Subcutaneous adipose tissue (tissue), 4 donors: Measurements from ENCODE around the gene CXXC1. TPM values are rescaled to one million over a fixed set of nuclear protein-coding genes. Genes with fewer than 3 reads are reported as not detected.

Experiments used
- CTCF ChIP-seq: fragments of 450-650 bp; IDR thresholded peaks from one replicate; pipeline ENCODE4 v1.5.1; 2016; ENCODE audit warnings: low read depth, mild to moderate bottlenecking, control low read depth, antibody characterized with exemption, moderate library complexity
- total RNA-seq, 4 donors: library from RNA; depleted of rRNA; stranded (reverse); fragments of >200 nt; gene quantifications; one replicate each; pipeline ENCODE4 v1.1.0, GENCODE V29; 2016

CXXC1 gene
- total RNA-seq, 4 donors from 2014 or later, result 33.6 to 85.9 (median 42.8) TPM

GRCh38 chr18:50306944-50307343, 19.5 kb upstream of the CXXC1 start:
- no peak for TF ChIP-seq CTCF

GRCh38 chr18:50301074-50301473, 13.6 kb upstream of the CXXC1 start:
- no peak for TF ChIP-seq CTCF

- TF ChIP-seq CTCF, result no peak
These were observed 12.3 kb upstream of the CXXC1 start for GRCh38 chr18:50299626-50300388.

GRCh38 chr18:50298443-50299284, 11.2 kb upstream of the CXXC1 start:
- no peak for TF ChIP-seq CTCF

GRCh38 chr18:50297621-50298442, 10.3 kb upstream of the CXXC1 start:
- TF ChIP-seq CTCF, result no peak

- TF ChIP-seq CTCF, result no peak
These were observed 5.5 kb upstream of the CXXC1 start for GRCh38 chr18:50293039-50293438.

GRCh38 chr18:50289108-50289443, 1.6 kb upstream of the CXXC1 start:
- TF ChIP-seq CTCF, result no peak
